Liver (tissue), 3 donors: ENCODE results near the gene PARN.

Experiments used
- FOXA1 ChIP-seq: IDR thresholded peaks from 2 replicates; pipeline ENCODE4 v1.6.1; 2016; ENCODE audit warnings: antibody characterized with exemption
- GABPA ChIP-seq, 2 donors: IDR thresholded peaks in 1 of 2; conservative IDR thresholded peaks in 1 of 2; 2 replicates each; pipeline ENCODE4 v1.6.1; 2016; ENCODE audit warnings: antibody characterized with exemption in 2 of 2, mild to moderate bottlenecking in 1 of 2, moderate library complexity in 1 of 2
- JUND ChIP-seq, 2 donors: IDR thresholded peaks; 2 replicates each; pipeline ENCODE4 v1.6.1; 2016; ENCODE audit warnings: antibody characterized with exemption in 2 of 2
- MAX ChIP-seq: IDR thresholded peaks from 2 replicates; pipeline ENCODE4 v1.6.1; 2016; ENCODE audit warnings: antibody characterized with exemption
- NR2F2 ChIP-seq: IDR thresholded peaks from 2 replicates; pipeline ENCODE4 v1.6.1; 2016; ENCODE audit warnings: antibody characterized with exemption
- RAD21 ChIP-seq, 2 donors: IDR thresholded peaks; 2 replicates each; pipeline ENCODE4 v1.6.1; 2016; ENCODE audit warnings: antibody characterized with exemption in 2 of 2, mild to moderate bottlenecking in 2 of 2
- REST ChIP-seq: IDR thresholded peaks from 2 replicates; pipeline ENCODE4 v1.6.1; 2016; ENCODE audit warnings: antibody characterized with exemption, mild to moderate bottlenecking
- RXRA ChIP-seq, 2 donors: IDR thresholded peaks; 2 replicates each; pipeline ENCODE4 v1.6.1; 2017 to 2018; ENCODE audit warnings: antibody characterized with exemption in 2 of 2, mild to moderate bottlenecking in 1 of 2
- SP1 ChIP-seq: IDR thresholded peaks from 2 replicates; pipeline ENCODE4 v1.6.1; 2018; ENCODE audit warnings: antibody characterized with exemption, mild to moderate bottlenecking
- TAF1 ChIP-seq: conservative IDR thresholded peaks from 2 replicates; pipeline ENCODE4 v1.6.1; 2016; ENCODE audit warnings: antibody characterized with exemption, mild to moderate bottlenecking
- YY1 ChIP-seq: IDR thresholded peaks from 2 replicates; pipeline ENCODE4 v1.6.1; 2016; ENCODE audit warnings: antibody characterized with exemption, mild to moderate bottlenecking
- ZBTB33 ChIP-seq: IDR thresholded peaks from 2 replicates; pipeline ENCODE4 v1.6.1; 2016; ENCODE audit warnings: antibody characterized with exemption
- TF ChIP-seq, protein P1 (sequence below): fragments of 150-350 bp; IDR thresholded peaks from 2 replicates; pipeline ENCODE4 v1.5.1; 2017; ENCODE audit warnings: improper control_type of control experiment, low read depth, low read length; ENCODE audit not compliant: missing input control
- TF ChIP-seq, protein P2 (sequence below): IDR thresholded peaks from 2 replicates; pipeline ENCODE4 v1.6.1; 2016; ENCODE audit warnings: antibody characterized with exemption
- donor health status: healthy.
- donor health status: healthy.

DNA sequence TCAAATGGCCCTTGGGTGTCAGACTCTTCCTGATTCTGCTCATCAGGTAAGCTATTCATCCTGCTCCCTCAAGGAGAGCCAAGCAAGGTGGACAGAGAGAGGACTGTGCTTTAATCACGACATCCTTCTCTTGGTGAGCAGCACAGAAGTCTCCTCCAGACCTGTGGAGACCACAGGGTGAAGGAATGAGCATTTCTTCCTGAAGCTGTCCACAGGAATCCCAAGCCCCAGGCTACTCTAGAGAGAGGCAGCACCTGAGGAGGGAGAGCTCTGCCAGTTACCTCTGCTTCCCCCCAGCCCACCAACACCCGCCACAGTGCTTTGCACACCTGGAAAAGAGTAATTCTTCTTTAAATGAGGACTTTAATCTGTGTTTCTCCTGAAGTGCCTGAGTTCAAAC is 100.0 kb downstream of the PARN start:
- TF ChIP-seq RAD21 (IDR thresholded peaks at IDR 0.05) (no peak), FOXA1 (no peak), JUND (IDR thresholded peaks at IDR 0.05) (no peak), REST (no peak), SP1 (no peak), ZBTB33 (no peak), NR2F2 (no peak), YY1 (no peak), TAF1 (no peak), RXRA (IDR thresholded peaks at IDR 0.05) (no peak), GABPA (IDR thresholded peaks at IDR 0.05 in 1 of 2, conservative IDR thresholded peaks at IDR 0.05 in 1 of 2) (no peak), MAX (no peak)
- TF ChIP-seq, protein P1, sequence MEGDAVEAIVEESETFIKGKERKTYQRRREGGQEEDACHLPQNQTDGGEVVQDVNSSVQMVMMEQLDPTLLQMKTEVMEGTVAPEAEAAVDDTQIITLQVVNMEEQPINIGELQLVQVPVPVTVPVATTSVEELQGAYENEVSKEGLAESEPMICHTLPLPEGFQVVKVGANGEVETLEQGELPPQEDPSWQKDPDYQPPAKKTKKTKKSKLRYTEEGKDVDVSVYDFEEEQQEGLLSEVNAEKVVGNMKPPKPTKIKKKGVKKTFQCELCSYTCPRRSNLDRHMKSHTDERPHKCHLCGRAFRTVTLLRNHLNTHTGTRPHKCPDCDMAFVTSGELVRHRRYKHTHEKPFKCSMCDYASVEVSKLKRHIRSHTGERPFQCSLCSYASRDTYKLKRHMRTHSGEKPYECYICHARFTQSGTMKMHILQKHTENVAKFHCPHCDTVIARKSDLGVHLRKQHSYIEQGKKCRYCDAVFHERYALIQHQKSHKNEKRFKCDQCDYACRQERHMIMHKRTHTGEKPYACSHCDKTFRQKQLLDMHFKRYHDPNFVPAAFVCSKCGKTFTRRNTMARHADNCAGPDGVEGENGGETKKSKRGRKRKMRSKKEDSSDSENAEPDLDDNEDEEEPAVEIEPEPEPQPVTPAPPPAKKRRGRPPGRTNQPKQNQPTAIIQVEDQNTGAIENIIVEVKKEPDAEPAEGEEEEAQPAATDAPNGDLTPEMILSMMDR: no peak
- TF ChIP-seq, protein P2, sequence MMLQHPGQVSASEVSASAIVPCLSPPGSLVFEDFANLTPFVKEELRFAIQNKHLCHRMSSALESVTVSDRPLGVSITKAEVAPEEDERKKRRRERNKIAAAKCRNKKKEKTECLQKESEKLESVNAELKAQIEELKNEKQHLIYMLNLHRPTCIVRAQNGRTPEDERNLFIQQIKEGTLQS: no peak
